Left cardiac atrium (tissue), 4 donors: ENCODE data around the gene COPS9. TPM values are rescaled to one million over a fixed set of nuclear protein-coding genes. Genes with fewer than 3 reads are reported as not detected.

Experiments
- ATAC-seq, 2 donors: fragments of 200-7000 bp; cut with Tn5 transposase; one replicate each; pipeline ENCODE4 v1.9.1; 2020; ENCODE audit warnings: mild to moderate bottlenecking in 2 of 2, moderate library complexity in 2 of 2
- DNase-seq: peaks from one replicate; pipeline ENCODE4 v3.0.0-alpha.2; 2020
- intact Hi-C, 2 donors: fragments of 100-400 bp; cut with DNase I; formaldehyde crosslinking; loops; one replicate each; pipeline versions ENCODE4 v1.14.1 to v1.15.1; 2022 to 2023
- long read RNA-seq: library from polyadenylated mRNA; unstranded; transcript quantifications from one replicate; pipeline ENCODE4 v2.0.0, GENCODE V29; 2021
- total RNA-seq, 2 donors: library from RNA; stranded (reverse); fragmentation: NEBNext Ultra II Directional; extraction: Animal tissue kit (Norgen Biotek cat#: 25700); gene quantifications; one replicate each; pipeline ENCODE4 v1.2.1, GENCODE V29; 2021
- donor health status: DM: no; HTN: yes; CAD: no.
- donor health status: DM: no; HTN: yes; CAD: no; lungs with severe emphysema.
- donor health status: DM: yes; HTN: yes; CAD: no.
- donor health status: Dilated cardiomyopathy.

The COPS9 gene
- 100 to 1,000 TPM; 160 to 175 TPM for total RNA-seq
- long read RNA-seq, partial matches to known transcripts: 0 of 1 reads
- long read RNA-seq, other reads (novel, unspliced or antisense): 0 of 1 reads

- intact Hi-C loops: no loop called here
- peak; percentile 98 to 99 for ATAC-seq
- peak; percentile 93 for DNase-seq
Measured at GRCh38 chr2:240136013-240136670, at the start of gene COPS9. COPS9 (minus strand) TSS chr2:240136305; CDS start chr2:240136284, 21 bp downstream.

DNA sequence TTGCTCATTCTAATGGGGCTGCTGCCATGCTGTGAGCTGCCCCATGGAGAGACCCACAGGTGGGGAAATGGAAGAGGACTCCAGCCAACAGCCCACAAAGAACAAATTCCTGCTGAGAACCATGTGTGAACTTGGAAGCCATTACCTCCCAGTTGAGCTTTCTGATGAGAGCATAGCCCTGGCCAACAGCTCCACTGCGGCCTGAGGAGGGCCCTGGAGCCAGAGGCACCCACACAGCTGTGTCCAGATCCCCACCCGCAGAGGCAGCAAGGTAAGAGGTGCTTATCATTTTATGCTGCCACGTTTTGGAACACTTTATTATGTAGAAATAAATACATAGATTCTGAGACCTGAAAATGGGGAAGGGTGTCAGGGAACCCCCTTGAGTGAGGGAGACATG is 48.6 kb upstream of the COPS9 start:
- DNase-seq: no peak
- intact Hi-C loops: no loop called here
- no peak for ATAC-seq

- ATAC-seq: no peak
- no peak for DNase-seq
- intact Hi-C loops: no loop called here
Measured at GRCh38 chr2:240183875-240184590, 47.9 kb upstream of the COPS9 start.

DNA sequence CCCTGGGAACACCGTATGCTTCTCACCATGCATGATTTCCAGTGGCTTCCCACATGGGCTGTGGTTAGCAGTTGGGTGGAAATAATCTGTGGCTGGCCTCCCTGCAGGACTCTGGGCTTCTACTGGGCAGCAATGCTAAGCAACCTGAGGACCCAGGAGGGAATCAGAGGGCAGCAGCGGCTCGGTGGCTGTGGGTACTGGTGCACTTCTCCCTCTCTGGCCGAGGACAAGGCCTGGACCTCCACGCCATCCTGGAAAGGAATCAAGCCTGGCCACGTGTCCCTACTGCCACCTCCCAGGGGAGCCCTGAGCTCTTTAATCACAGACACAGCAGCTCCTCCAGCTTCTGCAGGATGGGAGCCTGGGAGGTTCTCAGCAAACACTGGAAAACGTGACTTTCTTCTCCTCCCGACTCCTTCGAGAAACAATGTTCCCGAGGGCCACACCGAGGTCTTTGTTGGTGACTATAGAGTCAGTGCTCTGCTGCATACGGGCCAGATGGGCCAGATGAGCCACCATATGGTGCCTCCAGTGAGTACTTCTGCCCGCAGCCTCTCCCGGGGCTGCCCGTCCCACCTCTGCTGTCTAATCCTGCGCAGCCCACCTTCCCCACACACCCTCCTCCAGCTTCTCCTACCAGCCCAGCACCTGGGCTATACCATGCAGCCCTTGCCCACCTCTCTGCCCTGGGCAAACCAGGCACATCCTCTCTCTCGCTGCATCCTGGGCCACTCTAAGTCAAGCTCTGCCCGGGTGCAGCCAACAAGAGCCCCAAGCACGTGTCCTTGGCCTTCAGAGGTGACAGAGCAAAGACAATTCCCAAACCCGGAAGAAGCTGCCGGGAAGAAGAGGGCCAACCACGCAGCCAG is 47.1 kb upstream of the COPS9 start:
- intact Hi-C loops: no loop called here
- no peak for ATAC-seq

DNA sequence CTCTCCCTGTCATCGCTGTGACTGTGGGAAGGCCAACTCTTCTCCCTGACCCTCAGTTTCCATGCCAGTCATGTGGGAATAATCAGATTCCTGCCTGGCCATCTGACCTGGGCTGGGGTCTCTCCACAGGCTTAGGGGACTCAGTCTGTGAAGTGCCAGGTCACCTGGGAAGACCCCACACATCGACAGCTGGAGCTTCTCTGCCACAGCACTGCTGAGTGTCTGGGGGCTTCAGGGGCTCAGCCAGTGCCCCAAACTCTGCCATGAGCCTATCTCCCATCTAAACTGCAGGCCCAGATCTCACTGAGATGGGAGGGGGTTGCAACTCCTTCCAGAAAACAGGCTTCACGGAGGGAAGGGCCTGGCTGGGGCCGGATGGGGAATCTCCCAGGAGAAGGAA is 46.4 kb upstream of the COPS9 start:
- DNase-seq: no peak
- ATAC-seq: no peak
- intact Hi-C loops: no loop called here

More for the DNA sequence above, 47.1 kb upstream of the COPS9 start:
- DNase-seq: no peak

- no peak for ATAC-seq
- intact Hi-C loops: no loop called here
- no peak for DNase-seq
Measured at GRCh38 chr2:240182001-240182400, 45.9 kb upstream of the COPS9 start.

DNA sequence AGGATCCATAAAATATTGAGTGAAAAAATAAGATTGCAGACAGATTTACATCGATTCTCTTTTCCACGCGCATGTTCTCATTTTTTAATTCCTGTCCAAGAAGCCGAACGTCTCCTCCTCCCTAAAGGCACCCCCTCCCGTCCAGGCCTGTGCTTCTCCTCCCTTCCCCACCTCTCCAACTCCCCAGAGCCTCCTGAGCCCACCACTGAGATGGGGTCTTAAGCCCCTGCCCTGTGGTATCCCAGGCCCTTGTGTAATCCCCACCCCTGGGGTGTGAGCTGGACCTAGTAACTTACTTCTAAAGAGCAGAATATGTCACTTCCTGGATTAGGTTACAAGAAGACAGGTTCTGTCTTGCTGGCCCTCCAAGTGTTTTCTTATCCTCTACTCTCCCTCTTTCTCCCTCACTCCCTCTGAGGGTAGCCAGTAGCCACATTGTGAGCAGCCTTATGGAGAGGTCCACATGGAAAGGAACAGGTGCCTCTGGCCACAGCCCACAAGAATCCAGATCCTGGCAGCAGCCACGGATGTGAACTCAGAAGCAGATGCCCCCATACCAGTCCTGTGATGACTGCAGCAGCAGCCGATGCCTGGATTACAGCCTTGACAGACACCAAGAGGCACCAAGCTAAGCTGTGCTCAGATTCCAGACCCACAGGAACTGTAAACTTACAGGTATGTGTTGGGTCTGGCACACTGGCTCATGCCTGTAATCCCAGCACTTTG is 44.0 kb upstream of the COPS9 start:
- DNase-seq (no peak), ATAC-seq (no peak)
- intact Hi-C loops: no loop called here

- intact Hi-C loops: no loop called here
- ATAC-seq (no peak), DNase-seq (no peak)
Measured at GRCh38 chr2:240179186-240179815, 43.2 kb upstream of the COPS9 start.

GRCh38 chr2:240178564-240178963 is 42.5 kb upstream of the COPS9 start:
- no peak for DNase-seq
- ATAC-seq: no peak
- intact Hi-C loops: no loop called here

GRCh38 chr2:240174496-240174895 is 38.4 kb upstream of the COPS9 start:
- DNase-seq: no peak
- intact Hi-C loops: no loop called here

DNA sequence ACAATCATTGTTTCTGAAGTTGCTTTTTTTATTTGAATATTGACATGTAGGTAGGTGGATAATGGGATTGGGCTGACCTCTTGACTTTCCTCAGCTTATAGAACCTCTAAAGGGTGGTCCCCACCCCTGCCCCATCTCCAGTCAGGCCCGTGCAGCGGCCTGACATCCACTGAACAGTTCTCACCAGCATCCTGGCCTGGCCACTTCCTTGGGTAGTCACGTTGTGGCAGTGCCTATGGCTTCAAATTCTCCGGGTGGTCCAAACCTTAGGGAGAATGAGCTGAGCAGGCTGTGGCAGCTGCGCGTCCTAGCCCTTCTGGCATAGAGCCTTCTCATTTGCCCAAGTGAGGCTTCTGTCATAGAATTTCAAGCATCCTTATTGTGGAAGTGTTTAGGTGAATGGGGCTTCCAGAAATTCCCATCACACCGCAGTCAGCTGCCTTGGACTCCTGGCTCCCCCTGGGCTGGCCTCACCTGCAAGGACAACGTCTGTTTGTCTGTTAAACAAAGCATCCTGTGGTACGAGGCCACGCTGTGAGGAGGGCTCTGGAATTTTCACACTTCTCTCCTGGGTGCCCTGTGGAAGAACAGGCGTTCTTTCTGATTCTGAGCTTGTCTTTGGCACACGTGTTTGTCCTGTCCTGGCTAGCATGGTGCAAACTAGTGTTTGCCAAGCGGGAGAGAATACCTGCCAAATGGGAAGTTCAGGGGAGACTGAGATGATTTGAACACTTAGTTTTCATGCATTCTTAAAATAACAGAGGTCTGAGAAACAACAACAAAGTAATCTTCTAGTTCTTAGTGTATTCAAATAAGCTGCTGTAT is 36.2 kb upstream of the COPS9 start:
- intact Hi-C loops: no loop called here
- ATAC-seq (no peak), DNase-seq (no peak)

More at GRCh38 chr2:240174496-240174895, 38.4 kb upstream of the COPS9 start:
- no peak for ATAC-seq

GRCh38 chr2:240170883-240171282 is 34.8 kb upstream of the COPS9 start:
- intact Hi-C loops: no loop called here
- ATAC-seq (no peak), DNase-seq (no peak)

- intact Hi-C loops: no loop called here
- DNase-seq: no peak
- no peak for ATAC-seq
Measured at GRCh38 chr2:240170354-240170735, 34.2 kb upstream of the COPS9 start.

DNA sequence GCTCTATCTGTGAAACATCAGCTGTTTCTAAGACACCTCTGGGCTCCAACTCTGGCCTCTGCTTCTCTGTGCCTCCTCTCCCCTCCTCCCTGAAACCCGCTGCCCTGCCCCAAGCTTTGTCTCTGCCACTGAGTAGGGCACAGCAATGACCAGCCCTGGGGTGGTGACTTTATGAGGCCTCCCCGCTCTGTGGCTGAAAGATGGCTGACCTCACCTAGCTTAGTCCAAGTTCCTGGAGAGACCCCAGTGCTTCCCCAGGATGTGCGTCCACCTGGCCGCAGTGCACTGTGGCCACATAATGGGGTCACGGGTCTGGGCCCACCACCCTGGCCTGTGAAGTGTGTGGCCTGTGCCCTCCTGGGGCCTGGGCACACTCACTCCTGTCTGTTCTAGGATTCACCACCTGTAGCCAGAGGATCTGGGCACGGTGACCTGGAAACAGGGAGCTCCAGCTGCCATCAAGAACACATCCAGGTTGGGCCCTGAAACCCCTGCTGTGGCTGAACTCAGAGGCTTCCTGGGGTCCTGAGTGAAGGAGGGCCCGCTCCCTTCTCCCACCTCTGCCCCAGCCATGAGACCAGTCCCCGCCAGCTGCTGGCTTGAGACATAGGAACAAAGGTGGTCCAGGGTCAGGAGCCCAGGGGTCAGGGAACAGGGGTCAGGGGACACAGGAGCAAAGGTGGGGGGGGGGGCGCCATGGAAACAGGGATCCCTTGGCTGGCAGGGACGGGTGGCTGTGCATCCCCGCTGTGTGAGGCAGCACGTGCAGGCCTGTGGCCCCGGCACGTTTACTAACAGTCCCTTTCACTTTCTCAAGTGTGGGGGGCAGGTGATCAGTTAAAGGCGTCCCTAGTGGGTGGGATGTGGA is 33.6 kb upstream of the COPS9 start:
- DNase-seq (no peak), ATAC-seq (no peak)
- intact Hi-C loops: no loop called here

DNA sequence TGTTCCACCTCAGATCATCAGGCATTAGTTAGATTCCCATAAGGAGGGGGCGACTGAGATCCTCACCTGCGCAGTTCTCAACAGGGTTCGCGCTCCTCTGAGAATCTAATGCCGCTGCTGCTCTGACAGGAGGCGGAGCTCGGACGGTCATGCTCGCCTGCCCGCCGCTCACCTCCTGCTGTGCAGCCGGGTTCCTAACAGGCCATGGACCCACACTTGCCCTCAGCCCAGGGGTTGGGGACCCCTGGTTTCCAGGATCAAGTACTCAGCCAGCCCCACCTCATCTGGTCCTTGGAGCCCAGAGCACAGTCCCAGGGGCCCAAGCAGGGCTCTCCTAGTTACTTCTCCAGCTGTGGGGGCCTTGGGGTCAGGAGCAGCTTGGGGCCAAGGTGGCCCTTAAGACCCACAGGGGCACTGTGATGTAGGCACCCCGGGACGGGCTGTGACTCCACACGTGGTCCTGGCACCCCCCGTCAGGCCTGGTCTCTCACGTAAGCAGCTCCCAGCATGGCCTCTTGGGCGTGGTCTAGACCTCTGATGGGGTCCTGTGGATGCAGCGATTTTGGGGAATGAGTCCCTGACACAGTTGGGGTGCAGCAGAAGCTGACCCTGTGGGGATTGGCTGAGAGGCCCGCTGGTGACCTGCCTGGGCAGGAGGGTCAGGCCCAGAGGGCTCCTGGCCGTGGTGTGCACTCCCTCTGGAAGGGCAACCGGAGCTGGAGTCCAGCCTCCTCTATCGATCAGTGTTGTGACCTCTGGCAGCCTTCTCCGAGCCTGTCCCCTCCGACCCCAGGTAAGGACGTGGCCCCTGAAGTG is 32.6 kb upstream of the COPS9 start:
- ATAC-seq (no peak), DNase-seq (no peak)
- intact Hi-C loops: no loop called here

- DNase-seq (no peak), ATAC-seq (no peak)
- intact Hi-C loops: no loop called here
Measured at GRCh38 chr2:240168041-240168440, 31.9 kb upstream of the COPS9 start.
